Kidney (tissue), 14 donors: ENCODE measurements around the gene DUSP6. TPM values are rescaled to one million over a fixed set of nuclear protein-coding genes. Genes with fewer than 3 reads are reported as not detected.
A peak's percentile ranks its signal among the peaks of the same experiment; 100 is the strongest.

ENCODE experiments used
- DNase-seq, 5 donors: peaks; one replicate each; pipeline ENCODE4 v3.0.0-alpha.2; 2013 to 2020
- FAIRE-seq: peaks from 2 replicates; lab custom pipeline; 2012; peaks lifted over from hg19 to GRCh38; lab: Jason Lieb, UNC
- H3K27ac ChIP-seq, 2 donors: one replicate each; pipeline ENCODE4 v1.7.0; 2013; ENCODE audit warnings: low read depth in 2 of 2, low read length in 2 of 2, inconsistent platforms in 1 of 2
- H3K27me3 ChIP-seq: one replicate; pipeline ENCODE4 v1.7.1; 2013; ENCODE audit warnings: low read length, inconsistent platforms; ENCODE audit not compliant: control insufficient read depth, insufficient read depth
- H3K36me3 ChIP-seq, 3 donors: one replicate each; pipeline versions ENCODE4 v1.7.0 to v1.7.1; 2013; ENCODE audit warnings: low read length in 3 of 3, control low read depth in 1 of 3, inconsistent platforms in 1 of 3; ENCODE audit not compliant: insufficient read depth in 3 of 3, control insufficient read depth in 2 of 3
- H3K4me1 ChIP-seq, 3 donors: one replicate each; pipeline versions ENCODE4 v1.7.0 to v1.7.1; 2013; ENCODE audit warnings: low read length in 3 of 3, inconsistent platforms in 1 of 3, low read depth in 1 of 3; ENCODE audit not compliant: control insufficient read depth in 2 of 3, insufficient read depth in 2 of 3
- H3K4me3 ChIP-seq, 3 donors: one replicate each; pipeline versions ENCODE4 v1.7.0 to v1.8.1; 2013; ENCODE audit warnings: low read length in 3 of 3, control low read depth in 1 of 3, inconsistent platforms in 1 of 3
- H3K9ac ChIP-seq, 3 donors: one replicate each; pipeline versions ENCODE4 v1.7.0 to v1.7.1; 2013; ENCODE audit warnings: low read length in 3 of 3, control low read depth in 1 of 3, inconsistent platforms in 1 of 3
- H3K9me3 ChIP-seq, 3 donors: one replicate each; pipeline versions ENCODE4 v1.7.0 to v1.7.1; 2013; ENCODE audit warnings: low read length in 3 of 3, control low read depth in 1 of 3, inconsistent platforms in 1 of 3; ENCODE audit not compliant: control insufficient read depth in 2 of 3, insufficient read depth in 1 of 3
- intact Hi-C: fragments of 100-400 bp; cut with DNase I; formaldehyde crosslinking; loops from one replicate; pipeline ENCODE4 v1.11.1; 2022
- polyA plus RNA-seq: library from polyadenylated mRNA; stranded (reverse); fragments of 350-450 nt; fragmentation: Illumina TruSeq; extraction: RNeasy Lipid Tissue Mini Kit (QIAGEN cat#74804); gene quantifications from one replicate; pipeline ENCODE4 v1.2.3, GENCODE V29; 2014; ENCODE audit warnings: low read depth, low replicate concordance; ENCODE audit not compliant: insufficient read depth
- total RNA-seq: library from RNA; stranded (reverse); fragmentation: NEBNext Ultra II Directional; extraction: Animal tissue kit (Norgen Biotek cat#: 25700); gene quantifications from one replicate; pipeline ENCODE4 v1.2.1, GENCODE V29; 2021
- TF ChIP-seq, protein P1 (sequence below): IDR thresholded peaks from 3 replicates; pipeline ENCODE4 v1.5.1; 2012; ENCODE audit warnings: mild to moderate bottlenecking, moderate library complexity, borderline replicate concordance; ENCODE audit not compliant: insufficient read depth; ENCODE audit errors: extremely low read depth
- donor health status: control.
- donor health status: control.
- donor health status: control.
- donor health status: control.
- donor health status: control.
- donor health status: DM: yes; HTN: yes; CAD: no.
- donor health status: Normal renal cell carcinoma (clear cell type).

The DUSP6 gene
- total and polyA plus RNA-seq, 2 donors from 2014 or later = 35.3 to 91.8 TPM

DNA sequence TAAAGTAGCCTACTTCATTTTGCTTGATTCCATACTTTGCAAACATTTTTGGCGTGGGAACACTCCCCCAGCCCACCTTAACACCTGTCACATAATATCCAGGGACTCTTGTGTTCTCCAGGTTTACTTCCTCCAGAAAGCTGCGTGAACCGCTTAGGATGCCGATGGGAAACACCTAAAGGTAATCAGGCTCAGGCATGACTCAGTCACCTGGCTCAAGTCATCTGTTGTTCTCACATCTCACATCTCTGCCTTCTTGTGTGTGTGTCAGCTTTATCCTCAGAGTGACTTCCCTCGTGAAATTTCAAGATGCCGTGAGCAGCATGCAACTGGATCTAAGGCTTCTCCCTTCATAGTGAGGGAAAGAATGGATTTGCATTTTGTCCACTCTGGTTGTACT, 48.1 kb upstream of the DUSP6 start:
- FAIRE-seq = no peak
- H3K4me1 ChIP-seq = peaks cover 0 to 12% (median 0%) of the 10 kb centered on the region in 3 donors

DNA sequence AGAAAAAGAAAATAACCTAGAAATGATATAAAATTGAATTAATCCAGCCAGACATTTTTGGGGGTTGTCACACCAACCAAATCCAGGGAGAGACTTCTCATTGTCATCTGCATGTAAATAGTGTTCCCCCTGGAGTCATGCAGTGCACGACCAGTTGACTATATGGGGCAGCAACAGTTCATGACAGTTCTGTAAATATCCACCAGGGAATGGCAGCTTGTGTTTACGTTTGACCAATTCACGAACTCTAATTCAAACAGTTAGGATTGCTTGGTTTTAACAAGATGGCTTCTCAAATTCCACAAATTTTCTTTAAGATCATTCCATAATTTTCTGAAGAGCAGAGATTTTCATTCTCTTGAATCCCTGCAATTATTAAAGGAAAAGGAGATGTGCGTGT, 43.4 kb upstream of the DUSP6 start:
- no peaks in the 10 kb centered on the region for H3K36me3 ChIP-seq
- intact Hi-C loops = no loop called here
- TF ChIP-seq, protein P1, sequence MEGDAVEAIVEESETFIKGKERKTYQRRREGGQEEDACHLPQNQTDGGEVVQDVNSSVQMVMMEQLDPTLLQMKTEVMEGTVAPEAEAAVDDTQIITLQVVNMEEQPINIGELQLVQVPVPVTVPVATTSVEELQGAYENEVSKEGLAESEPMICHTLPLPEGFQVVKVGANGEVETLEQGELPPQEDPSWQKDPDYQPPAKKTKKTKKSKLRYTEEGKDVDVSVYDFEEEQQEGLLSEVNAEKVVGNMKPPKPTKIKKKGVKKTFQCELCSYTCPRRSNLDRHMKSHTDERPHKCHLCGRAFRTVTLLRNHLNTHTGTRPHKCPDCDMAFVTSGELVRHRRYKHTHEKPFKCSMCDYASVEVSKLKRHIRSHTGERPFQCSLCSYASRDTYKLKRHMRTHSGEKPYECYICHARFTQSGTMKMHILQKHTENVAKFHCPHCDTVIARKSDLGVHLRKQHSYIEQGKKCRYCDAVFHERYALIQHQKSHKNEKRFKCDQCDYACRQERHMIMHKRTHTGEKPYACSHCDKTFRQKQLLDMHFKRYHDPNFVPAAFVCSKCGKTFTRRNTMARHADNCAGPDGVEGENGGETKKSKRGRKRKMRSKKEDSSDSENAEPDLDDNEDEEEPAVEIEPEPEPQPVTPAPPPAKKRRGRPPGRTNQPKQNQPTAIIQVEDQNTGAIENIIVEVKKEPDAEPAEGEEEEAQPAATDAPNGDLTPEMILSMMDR = no peak
- no peaks in the 10 kb centered on the region for H3K27me3 ChIP-seq
- H3K9me3 ChIP-seq = no peaks in the 10 kb centered on the region
- DNase-seq (no peak), FAIRE-seq (no peak)
- no peak overlapping the region for H3K27ac ChIP-seq
- no peak overlapping the region for H3K9ac ChIP-seq
- no peak overlapping the region for H3K4me3 ChIP-seq
- H3K4me1 ChIP-seq = peaks cover 0 to 16% (median 8%) of the 10 kb centered on the region in 3 donors

More for the DNA sequence above, 48.1 kb upstream of the DUSP6 start:
- Histone ChIP-seq H3K27me3 (no peaks in the 10 kb centered on the region), H3K4me3 (no peak overlapping the region), H3K9ac (no peak overlapping the region), H3K9me3 (no peaks in the 10 kb centered on the region), H3K27ac (no peak overlapping the region), H3K36me3 (no peaks in the 10 kb centered on the region)
- DNase-seq = no peak
- TF ChIP-seq, protein P1 = no peak
- intact Hi-C loops = no loop called here

DNA sequence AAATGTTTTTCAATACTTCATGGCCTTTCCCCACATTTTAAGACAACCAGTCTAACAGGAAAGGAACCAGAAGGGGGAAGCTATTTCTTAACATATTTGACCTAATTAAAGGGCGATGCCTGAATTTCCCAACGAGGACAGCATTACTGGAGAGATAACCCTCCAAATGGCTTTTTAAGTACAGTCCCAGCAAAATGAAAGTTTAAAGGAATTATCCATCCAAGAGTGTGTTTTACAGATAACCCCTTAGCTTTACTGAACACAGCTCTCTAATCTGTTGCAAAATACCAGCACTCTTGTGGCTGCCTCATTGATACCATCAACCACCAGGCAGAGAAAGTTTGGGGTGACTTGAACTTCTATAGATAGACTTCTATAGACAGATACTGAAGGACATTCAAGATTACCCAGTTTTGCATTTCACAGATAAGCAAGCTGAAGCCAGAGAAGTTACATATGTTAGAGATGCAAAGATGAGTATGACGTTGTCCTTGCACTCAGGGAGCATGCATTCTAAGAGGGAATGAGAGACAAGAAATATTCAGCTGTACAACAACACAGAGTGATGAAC, 41.3 kb upstream of the DUSP6 start:
- intact Hi-C loops = no loop called here
- DNase-seq (no peak), FAIRE-seq (no peak)
- Histone ChIP-seq H3K36me3 (no peaks in the 10 kb centered on the region), H3K4me3 (no peak overlapping the region), H3K9ac (no peak overlapping the region), H3K9me3 (no peaks in the 10 kb centered on the region), H3K27me3 (no peaks in the 10 kb centered on the region), H3K4me1 (peaks cover 0 to 26% (median 19%) of the 10 kb centered on the region in 3 donors), H3K27ac (no peak overlapping the region)
- TF ChIP-seq, protein P1 = no peak

DNA sequence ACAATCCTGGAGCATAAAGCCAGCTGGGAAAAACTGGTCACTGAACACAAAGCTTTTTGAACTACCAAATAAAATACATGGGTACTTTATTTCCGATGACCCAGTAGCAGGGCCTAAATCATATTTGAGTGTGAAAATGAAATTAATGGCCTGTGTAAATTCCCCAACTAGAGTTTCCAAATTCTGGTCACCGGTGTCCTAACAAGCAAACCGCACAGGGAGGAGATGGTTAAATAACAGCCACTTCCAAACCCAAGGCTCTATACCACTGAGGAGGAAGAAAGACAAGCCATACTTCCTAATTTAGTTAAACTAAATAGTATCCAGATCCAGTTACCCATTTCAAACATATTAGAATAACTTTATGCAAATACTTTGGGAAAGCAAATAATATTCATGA, 40.1 kb upstream of the DUSP6 start:
- TF ChIP-seq, protein P1 = no peak
- intact Hi-C loops = no loop called here
- Histone ChIP-seq H3K27ac (peak overlapping the region in 1 of 2 donors; percentile 61), H3K4me3 (no peak overlapping the region), H3K9me3 (no peaks in the 10 kb centered on the region), H3K36me3 (no peaks in the 10 kb centered on the region), H3K27me3 (no peaks in the 10 kb centered on the region), H3K9ac (no peak overlapping the region), H3K4me1 (peaks cover 0 to 26% (median 19%) of the 10 kb centered on the region in 3 donors)
- FAIRE-seq (no peak), DNase-seq (no peak)
